SK-N-SH (cell line): Measurements from ENCODE around the gene ABCC12.

Experiments used
- CTCF ChIP-seq: fragments of 200-600 bp; sonication (generic); IDR thresholded peaks from 2 replicates; pipeline ENCODE4 v1.6.1; 2017; ENCODE audit warnings: antibody characterized with exemption, mild to moderate bottlenecking, moderate library complexity
- MXI1 ChIP-seq: IDR thresholded peaks from 2 replicates; pipeline ENCODE4 v1.6.1; 2012; ENCODE audit warnings: mild to moderate bottlenecking, low read depth, low read length, improper control_type of control experiment
- TAF1 ChIP-seq: IDR thresholded peaks from 2 replicates; pipeline ENCODE4 v1.6.1; 2012; ENCODE audit warnings: low read depth, mild to moderate bottlenecking, low read length, moderate library complexity, borderline replicate concordance
- USF2 ChIP-seq: fragments of 150-350 bp; IDR thresholded peaks from 2 replicates; pipeline ENCODE4 v1.6.1; 2017; ENCODE audit warnings: antibody characterized with exemption, low read length, low read depth, borderline replicate concordance

GRCh38 chr16:48125888-48126287 lies 29.9 kb downstream of the ABCC12 start:
- TF ChIP-seq USF2: no peak
- TF ChIP-seq CTCF: no peak
- no peak for TF ChIP-seq TAF1
- no peak for TF ChIP-seq MXI1
